A673 (cell line): ENCODE results near the gene TMOD4. TPM values are rescaled to one million over a fixed set of nuclear protein-coding genes. Genes with fewer than 3 reads are reported as not detected.

ENCODE experiments used
- BruUV-seq: library from RNA; stranded (reverse); fragments of 400-500 nt; replicated peaks from 2 replicates; lab custom pipeline; 2021; lab: Mats Ljungman, UMichigan
- CTCF ChIA-PET: fragments of 300-600 bp; sonication (Branson Sonifier 250); formaldehyde crosslinking; loops from one replicate; lab custom pipeline; 2022; ENCODE audit warnings: antibody characterized with exemption; lab: Charles Lee
- POLR2A ChIA-PET: fragments of 300-600 bp; sonication (Branson Sonifier 250); formaldehyde crosslinking; loops from one replicate; lab custom pipeline; 2022; ENCODE audit warnings: antibody characterized with exemption; ENCODE audit not compliant: low non-redundant PET; lab: Charles Lee
- DNase-seq: peaks from one replicate; pipeline ENCODE4 v3.0.0-alpha.2; 2015; ENCODE audit warnings: low spot score
- H3K27ac ChIP-seq: fragments of 200-600 bp; sonication (generic); 2 replicates; pipeline ENCODE4 v1.5.1; 2016; ENCODE audit warnings: mixed run types, low read depth, mild to moderate bottlenecking, mixed read lengths, antibody characterized with exemption, low read length; ENCODE audit not compliant: poor library complexity, severe bottlenecking
- H3K27me3 ChIP-seq: fragments of 200-600 bp; sonication (generic); replicated peaks from 2 replicates; pipeline ENCODE4 v1.6.1; 2017; ENCODE audit warnings: mixed run types, low read depth, mild to moderate bottlenecking, mixed read lengths, antibody characterized with exemption, low read length; ENCODE audit not compliant: insufficient read depth, poor library complexity
- H3K36me3 ChIP-seq: fragments of 200-600 bp; sonication (generic); 2 replicates; pipeline ENCODE4 v1.6.1; 2016; ENCODE audit warnings: mixed run types, mild to moderate bottlenecking, mixed read lengths, antibody characterized with exemption, low read length; ENCODE audit not compliant: insufficient read depth, poor library complexity, severe bottlenecking
- H3K4me1 ChIP-seq: fragments of 200-600 bp; sonication (generic); 2 replicates; pipeline ENCODE4 v1.6.1; 2017; ENCODE audit warnings: mixed run types, mild to moderate bottlenecking, mixed read lengths, antibody characterized with exemption, low read length; ENCODE audit not compliant: insufficient read depth, poor library complexity, severe bottlenecking
- H3K4me3 ChIP-seq: fragments of 200-600 bp; sonication (generic); 2 replicates; pipeline ENCODE4 v1.5.1; 2016; ENCODE audit warnings: low read depth, mixed run types, mild to moderate bottlenecking, mixed read lengths, low read length; ENCODE audit not compliant: poor library complexity, severe bottlenecking
- H3K9me3 ChIP-seq: fragments of 200-600 bp; sonication (generic); 2 replicates; pipeline ENCODE4 v1.6.1; 2016; ENCODE audit warnings: mixed run types, low read depth, mild to moderate bottlenecking, mixed read lengths, antibody characterized with exemption, low read length; ENCODE audit not compliant: poor library complexity, severe bottlenecking
- CTCF ChIP-seq: fragments of 300-800, 200-600 bp; sonication (generic); conservative IDR thresholded peaks from 2 replicates; pipeline ENCODE4 v1.5.1; 2017; ENCODE audit warnings: low read depth, mild to moderate bottlenecking, antibody characterized with exemption, low read length, moderate library complexity, mixed read lengths
- EZH2 ChIP-seq: fragments of 200-600 bp; sonication (generic); IDR thresholded peaks from 2 replicates; pipeline ENCODE4 v1.6.1; 2017; ENCODE audit warnings: borderline replicate concordance, low read depth, mild to moderate bottlenecking, mixed read lengths, antibody characterized with exemption, low read length; ENCODE audit not compliant: poor library complexity, severe bottlenecking
- intact Hi-C: fragments of 100-400 bp; cut with micrococcal nuclease; formaldehyde crosslinking; loops from one replicate; pipeline ENCODE4 v1.10.0; 2022; ENCODE audit not compliant: unreplicated experiment
- total RNA-seq: library from RNA; stranded (reverse); gene quantifications from 2 replicates; pipeline ENCODE4 v1.2.3, GENCODE V29; 2021

Gene TMOD4
- total RNA-seq, 1 experiment from 2014 or later: 1.4 TPM

GRCh38 chr1:151164732-151165280, 11.0 kb downstream of the TMOD4 start:
- TSS peak; percentile 56 for BruUV-seq
- intact Hi-C loops: no loop called here
- Histone ChIP-seq H3K4me3 (peak overlapping the region; percentile 73), H3K36me3 (peaks cover 23% of the 10 kb centered on the region), H3K4me1 (peaks cover 13% of the 10 kb centered on the region), H3K9me3 (no peaks in the 10 kb centered on the region), H3K27ac (peak overlapping the region; percentile 81), H3K27me3 (no peaks in the 10 kb centered on the region)
- CTCF ChIA-PET: interaction anchor here (1.6 kb wide), 1 partner anchor 65 kb away, joined by 9 read pairs; no protein-coding TSS in a partner anchor
- POLR2A ChIA-PET: interaction anchor here (0.6 kb wide), 1 partner anchor 10 kb away, joined by 3 read pairs; no protein-coding TSS in a partner anchor
- DNase-seq: no peak
- TF ChIP-seq CTCF: no peak
- no peak for TF ChIP-seq EZH2

DNA sequence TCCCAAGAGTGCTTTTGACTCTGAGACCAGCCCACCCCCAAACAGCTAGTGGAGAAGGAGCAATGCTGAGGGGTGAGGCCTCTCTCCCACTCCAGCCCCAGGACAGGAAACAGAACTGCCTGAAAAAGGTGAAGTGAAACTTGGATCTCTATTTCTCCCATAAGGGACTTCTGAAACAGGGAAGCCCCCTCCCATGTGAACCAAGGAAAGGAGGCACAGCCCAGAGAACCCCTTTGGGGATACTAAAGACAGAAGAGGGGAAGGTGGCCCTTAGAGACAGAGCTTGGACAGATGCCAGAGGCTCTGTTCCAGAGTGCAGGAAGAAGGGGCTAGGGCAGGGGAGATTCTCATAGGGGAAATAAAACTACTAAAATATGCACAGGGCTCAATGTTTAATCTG, 16.4 kb downstream of the TMOD4 start:
- H3K27ac ChIP-seq: no peak overlapping the region
- H3K27me3 ChIP-seq: no peaks in the 10 kb centered on the region
- intact Hi-C loops: loop anchor here (10.0 kb wide), 1 partner anchor 135 kb away; no protein-coding TSS in a partner anchor
- no peak for TF ChIP-seq CTCF
- no peak for TF ChIP-seq EZH2
- H3K4me1 ChIP-seq: peaks cover 4% of the 10 kb centered on the region
- DNase-seq: no peak
- peaks cover 3% of the 10 kb centered on the region for H3K36me3 ChIP-seq
- no peaks in the 10 kb centered on the region for H3K9me3 ChIP-seq
- no TSS peak for BruUV-seq
- H3K4me3 ChIP-seq: no peak overlapping the region
- POLR2A ChIA-PET: no interaction called here
- CTCF ChIA-PET: interaction anchor here (0.6 kb wide), 1 partner anchor 61 kb away, joined by 3 read pairs; no protein-coding TSS in a partner anchor

- intact Hi-C loops: loop anchor here (10.0 kb wide), 1 partner anchor 134 kb away; no protein-coding TSS in a partner anchor
- H3K27me3 ChIP-seq: no peaks in the 10 kb centered on the region
- no peak for DNase-seq
- H3K4me1 ChIP-seq: no peaks in the 10 kb centered on the region
- H3K4me3 ChIP-seq: no peak overlapping the region
- ChIA-PET POLR2A (no interaction called here), CTCF (interaction anchor here (0.6 kb wide), 1 partner anchor 60 kb away, joined by 3 read pairs; no protein-coding TSS in a partner anchor)
- peaks cover 3% of the 10 kb centered on the region for H3K36me3 ChIP-seq
- no peak overlapping the region for H3K27ac ChIP-seq
- no peaks in the 10 kb centered on the region for H3K9me3 ChIP-seq
- TF ChIP-seq CTCF (no peak), EZH2 (no peak)
- BruUV-seq: no TSS peak
Measured at GRCh38 chr1:151158751-151159251, 17.0 kb downstream of the TMOD4 start.
